A549 (cell line): ENCODE results near the gene DIP2C.

Source experiments
- CTCF ChIP-seq: fragments of >200 bp; sonication (Bioruptor Twin); formaldehyde crosslinking; IDR thresholded peaks from 3 replicates; pipeline ENCODE4 v1.5.1; 2016
- HMGXB4 ChIP-seq: fragments of 250-450 bp; sonication (Bioruptor Pico); IDR thresholded peaks from 2 replicates; pipeline ENCODE4 v1.5.0; 2021; ENCODE audit warnings: mild to moderate bottlenecking, moderate library complexity, borderline replicate concordance
- JUN ChIP-seq, 2 experiments: fragments of >200 bp; sonication (Bioruptor Twin); formaldehyde crosslinking; IDR thresholded peaks; 2 replicates in 1 of 2; 3 replicates in 1 of 2; pipeline ENCODE4 v1.6.1; 2016 to 2017
- JUNB ChIP-seq: fragments of >200 bp; sonication (Bioruptor Twin); formaldehyde crosslinking; IDR thresholded peaks from 2 replicates; pipeline ENCODE4 v1.6.1; 2016
- MAX ChIP-seq: IDR thresholded peaks from 2 replicates; pipeline ENCODE4 v1.6.1; 2012
- MAZ ChIP-seq: fragments of 150-350 bp; IDR thresholded peaks from 2 replicates; pipeline ENCODE4 v1.6.1; 2014; ENCODE audit warnings: antibody characterized with exemption, low read depth, low read length, borderline replicate concordance
- NFE2L2 ChIP-seq: fragments of 150-350 bp; conservative IDR thresholded peaks from 2 replicates; pipeline ENCODE4 v1.6.1; 2014; ENCODE audit warnings: low read length
- NR3C1 ChIP-seq: fragments of >200 bp; sonication (Bioruptor Twin); formaldehyde crosslinking; IDR thresholded peaks from 3 replicates; pipeline ENCODE4 v1.6.1; 2017
- RAD21 ChIP-seq, 2 experiments: fragments of >200 bp in 1 of 2; sonication (Bioruptor Twin) in 1 of 2; formaldehyde crosslinking in 1 of 2; IDR thresholded peaks in 1 of 2; conservative IDR thresholded peaks in 1 of 2; 2 replicates in 1 of 2; 3 replicates in 1 of 2; pipeline ENCODE4 v1.6.1; 2012 to 2018; ENCODE audit warnings: inconsistent platforms in 1 of 2
- RCOR1 ChIP-seq: fragments of 150-350 bp; IDR thresholded peaks from 2 replicates; pipeline ENCODE4 v1.6.1; 2014; ENCODE audit warnings: antibody characterized with exemption, low read length, low read depth
- ZC3H11A ChIP-seq: fragments of 450-650 bp; IDR thresholded peaks from 2 replicates; pipeline ENCODE4 v1.6.1; 2014; ENCODE audit warnings: antibody characterized with exemption, mild to moderate bottlenecking
- ZFP36 ChIP-seq: fragments of 450-650 bp; IDR thresholded peaks from 2 replicates; pipeline ENCODE4 v1.6.1; 2014; ENCODE audit warnings: borderline replicate concordance; ENCODE audit not compliant: partially characterized antibody

GRCh38 chr10:398954-399353 is 290.5 kb downstream of the DIP2C start:
- TF ChIP-seq CTCF (no peak), RAD21 (conservative IDR thresholded peaks at IDR 0.05 in 1 of 2, IDR thresholded peaks at IDR 0.05 in 1 of 2) (no peak), MAX (no peak), JUNB (no peak), NFE2L2 (no peak), ZFP36 (no peak), MAZ (no peak), JUN (IDR thresholded peaks at IDR 0.05) (no peak), HMGXB4 (no peak), ZC3H11A (no peak), NR3C1 (no peak), RCOR1 (no peak)
